GM20431 (cell line): ENCODE data around the gene NECAP2.
"Not testable (repeated sequence)": the region's sequence is repeated elsewhere in the genome, so short reads cannot be mapped to it uniquely, and the experiment has no call there.

Experiments used
- in situ Hi-C: fragments of 300-500 bp; cut with MseI, MboI; formaldehyde crosslinking; loops from one replicate; pipeline ENCODE4 v1.15.0; 2020; ENCODE audit warnings: low sequenced_read_pairs; ENCODE audit not compliant: unreplicated experiment

Gene NECAP2

DNA sequence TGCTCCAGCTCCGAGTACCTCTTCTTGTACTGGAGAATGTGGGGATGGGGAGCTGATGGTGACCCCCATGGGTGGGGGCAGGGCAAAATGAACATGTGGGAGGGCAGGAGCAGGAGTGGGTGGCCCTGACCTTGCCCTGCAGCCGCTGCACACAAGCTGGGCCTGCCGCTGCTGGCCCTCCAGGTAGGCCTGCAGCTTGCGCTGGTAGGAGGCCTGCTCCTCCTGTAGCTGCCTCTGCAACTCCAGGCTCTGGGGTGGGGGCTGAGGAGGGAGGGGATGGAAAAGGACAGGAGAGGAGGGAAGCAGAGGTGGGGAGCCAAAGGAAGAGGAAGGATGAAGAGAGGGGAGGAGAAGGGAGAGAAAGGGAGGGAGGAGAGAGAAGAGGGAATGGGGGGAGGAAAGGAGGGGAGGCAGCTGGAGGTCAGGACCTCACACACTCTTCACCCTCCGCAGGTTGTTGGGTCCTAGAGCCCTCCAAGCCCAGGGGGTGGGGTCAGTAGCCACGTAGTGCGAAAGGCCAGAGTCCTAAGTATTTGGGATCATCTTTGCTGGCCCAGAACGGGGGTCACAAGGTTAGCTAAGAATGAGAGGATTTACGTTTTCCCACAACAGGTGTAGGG is 50.6 kb downstream of the NECAP2 start:
- in situ Hi-C loops = no loop called here

DNA sequence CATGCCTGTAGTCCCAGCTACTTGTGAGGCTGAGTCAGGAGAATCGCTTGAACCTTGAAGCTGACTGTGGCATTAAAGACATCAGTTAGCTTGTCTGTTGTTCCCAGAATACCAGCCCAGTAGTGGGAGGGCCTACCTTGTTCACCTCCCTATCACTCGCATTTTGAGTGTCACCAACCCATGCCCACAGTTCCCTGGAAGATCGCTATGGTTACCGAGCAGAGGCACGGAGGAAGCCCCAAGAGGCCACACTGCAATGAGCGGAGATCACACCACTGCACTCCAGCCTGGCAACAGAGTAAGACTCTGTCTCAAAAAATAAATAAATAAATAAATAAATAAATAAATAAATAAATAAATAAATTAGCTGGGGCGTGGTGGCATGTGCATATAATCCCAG is 52.4 kb downstream of the NECAP2 start:
- in situ Hi-C loops = not testable (repeated sequence)

DNA sequence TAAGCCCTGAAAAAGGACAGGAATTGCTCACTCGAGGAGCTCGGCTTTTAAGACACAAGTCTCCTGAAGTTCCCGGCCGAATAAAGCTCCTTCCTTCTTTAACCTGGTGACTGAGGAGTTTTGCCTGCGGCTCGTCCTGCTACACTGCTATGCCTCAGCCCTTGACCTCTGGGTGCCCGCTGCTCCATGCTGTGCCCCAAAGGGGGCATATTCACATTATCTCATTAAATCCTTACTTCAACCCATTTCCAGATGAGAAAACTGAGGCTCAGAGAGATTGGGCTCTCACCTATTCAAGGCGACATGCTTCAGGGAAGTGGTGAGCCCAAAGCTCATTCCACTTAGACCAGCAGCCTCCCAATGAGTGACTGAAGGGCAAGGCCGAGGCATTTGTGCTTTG is 53.2 kb downstream of the NECAP2 start:
- in situ Hi-C loops = not testable (repeated sequence)

DNA sequence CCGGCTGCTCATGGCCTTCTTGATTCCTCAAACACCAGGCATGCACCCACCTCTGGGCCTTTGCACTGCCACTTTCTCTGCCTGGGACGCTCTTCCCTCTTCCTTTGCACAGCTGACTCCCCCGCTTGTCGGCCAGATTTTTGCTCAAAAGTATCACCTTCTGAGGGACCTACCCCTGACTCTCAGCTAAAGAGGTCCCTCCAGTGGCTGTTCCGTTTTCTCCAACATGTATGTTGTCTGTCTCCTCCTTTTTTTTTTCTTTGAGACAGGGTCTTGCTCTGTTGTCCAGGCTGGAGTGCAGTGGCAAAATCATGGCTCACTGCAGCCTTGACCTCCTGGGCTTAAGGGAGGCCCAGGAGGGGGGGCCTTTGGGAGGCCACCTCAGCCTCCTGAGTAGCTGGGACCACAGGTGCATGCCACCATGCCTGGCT is 57.0 kb downstream of the NECAP2 start:
- in situ Hi-C loops = not testable (repeated sequence)

DNA sequence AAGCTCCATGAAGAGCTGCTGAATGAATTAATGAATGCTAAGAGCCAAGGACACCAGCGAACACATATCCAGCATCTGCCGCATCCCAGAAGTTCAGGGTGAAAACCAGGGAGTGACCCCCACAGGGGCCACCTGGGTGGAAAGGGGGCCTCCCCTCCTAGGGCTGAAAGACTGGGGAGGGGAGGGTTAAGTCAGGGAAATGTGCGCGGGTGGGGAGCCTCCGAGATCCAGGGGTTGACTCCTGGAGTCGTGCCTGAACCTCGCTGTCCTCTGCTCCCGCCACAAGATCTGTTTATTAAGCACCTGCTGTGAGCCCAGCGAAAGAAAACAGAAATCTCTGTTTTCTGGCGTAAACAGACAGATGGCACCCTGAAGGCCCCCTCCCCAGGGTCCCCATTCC is 57.5 kb downstream of the NECAP2 start:
- in situ Hi-C loops = not testable (repeated sequence)

DNA sequence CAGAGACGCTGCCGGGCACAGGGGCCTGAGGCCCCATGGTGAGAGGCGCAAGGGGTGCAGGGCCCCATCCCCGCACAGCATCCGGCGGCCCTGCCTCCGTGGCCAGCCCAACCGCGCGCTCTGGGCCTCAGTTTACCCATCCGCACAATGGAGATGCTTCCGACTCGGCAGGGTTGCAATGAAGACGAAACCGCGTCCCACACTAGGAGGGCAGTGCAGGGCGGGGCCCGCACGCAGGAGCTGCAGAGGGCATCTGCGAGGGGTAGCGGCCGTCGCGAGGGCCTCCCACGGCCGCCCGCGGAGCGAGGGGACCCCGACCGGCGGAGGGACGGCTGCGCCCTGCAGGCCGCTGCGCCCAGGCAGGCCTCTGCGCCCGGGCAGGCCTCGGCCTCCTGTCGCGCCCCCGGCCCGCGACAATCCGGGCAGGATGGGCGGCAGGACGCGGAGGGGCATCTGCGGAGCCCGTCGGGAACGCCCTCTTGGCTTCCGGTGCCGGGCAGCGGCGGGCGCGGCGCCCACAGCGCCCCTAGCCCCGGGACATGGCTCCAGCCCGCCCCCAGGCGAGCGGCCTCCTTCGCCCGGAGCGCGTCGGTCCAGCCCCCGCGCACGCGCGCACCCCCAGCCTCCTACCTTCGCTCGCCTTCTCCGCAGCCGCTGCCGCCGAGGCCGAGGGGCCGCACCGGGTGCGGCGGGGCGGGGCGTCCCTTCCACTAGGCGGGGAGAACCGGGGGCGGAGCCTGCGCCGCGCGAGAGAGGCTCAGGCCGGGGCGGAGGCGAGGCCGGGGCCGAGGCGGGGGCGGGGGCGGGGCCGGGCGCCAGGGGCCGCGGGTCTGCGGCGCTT is 58.3 kb downstream of the NECAP2 start:
- in situ Hi-C loops = no loop called here

DNA sequence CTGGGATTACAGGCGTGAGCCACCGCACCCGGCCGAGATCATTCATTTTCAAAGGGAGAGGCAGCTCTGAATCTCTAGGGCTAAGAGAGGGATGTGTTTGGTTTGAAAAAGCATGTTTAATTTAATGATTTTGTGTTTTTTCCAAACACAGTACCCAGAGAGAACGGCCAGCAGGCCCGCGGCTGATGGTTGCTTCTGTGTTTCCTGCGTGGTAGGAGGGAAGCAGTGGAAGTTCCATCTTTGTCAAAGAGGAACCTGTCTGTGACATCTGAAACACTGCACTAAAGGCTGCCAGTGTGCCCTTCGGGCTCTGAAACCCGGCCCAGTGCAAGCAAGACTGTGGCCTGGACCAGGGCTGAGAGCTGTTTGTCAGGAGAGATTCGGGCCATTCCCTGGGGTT is 59.9 kb downstream of the NECAP2 start:
- in situ Hi-C loops = not testable (repeated sequence)

DNA sequence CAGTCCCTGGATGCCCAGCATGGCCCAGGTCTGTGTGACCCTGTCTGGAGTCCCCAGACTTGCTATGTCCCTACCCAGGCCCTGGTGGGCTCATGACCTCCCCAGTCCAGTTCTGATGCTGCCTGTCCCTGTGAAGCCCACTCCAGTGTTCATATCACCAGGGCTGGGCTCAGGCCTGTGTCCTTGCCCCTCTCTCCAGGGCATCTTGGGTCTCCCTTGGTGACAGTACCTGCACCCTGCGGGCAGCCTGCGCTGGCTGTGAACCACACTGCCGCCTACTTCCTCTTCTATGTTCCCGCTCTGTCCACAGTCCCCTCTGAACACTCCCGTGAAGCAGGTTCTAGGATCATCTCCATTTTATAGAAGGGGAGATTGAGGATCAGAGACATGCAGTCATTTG is 60.5 kb downstream of the NECAP2 start:
- in situ Hi-C loops = not testable (repeated sequence)

DNA sequence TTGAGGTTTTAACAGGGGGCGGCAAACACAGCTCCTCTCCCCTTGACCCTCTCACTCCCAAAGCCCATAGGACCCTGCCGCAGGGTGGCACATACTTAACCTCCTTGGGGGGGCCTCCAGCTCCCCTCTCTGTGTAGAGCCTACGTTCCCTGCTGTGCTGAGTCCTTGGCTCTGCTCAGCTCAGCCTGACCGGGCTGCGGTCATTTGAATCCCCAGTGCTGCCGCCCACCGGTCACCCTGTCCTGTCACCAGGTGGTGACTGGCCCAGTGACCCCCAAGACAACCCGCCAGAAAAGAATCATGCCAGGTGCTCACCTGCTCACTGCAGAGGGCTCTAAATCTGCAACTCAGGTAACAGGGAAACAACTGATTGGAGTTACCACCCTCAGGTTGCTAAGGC is 60.9 kb downstream of the NECAP2 start:
- in situ Hi-C loops = not testable (repeated sequence)

DNA sequence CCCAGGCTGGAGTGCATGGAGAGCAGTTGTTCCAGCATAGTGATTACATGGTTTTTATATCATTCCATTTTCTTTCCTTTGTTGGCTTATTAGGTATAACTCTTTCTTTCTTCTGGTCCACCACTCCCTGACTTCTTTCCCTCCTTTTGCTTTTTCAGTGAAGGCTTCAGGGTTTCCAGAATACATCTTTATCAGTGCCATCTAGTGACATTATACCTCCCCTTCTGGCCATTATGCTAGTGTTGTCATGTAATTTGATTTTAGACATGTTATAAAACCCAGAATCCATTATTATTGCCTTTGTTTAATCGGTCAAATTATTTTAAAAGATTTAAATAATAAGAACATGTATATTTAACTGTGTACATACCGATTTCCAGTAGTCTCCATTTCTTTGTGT is 63.0 kb downstream of the NECAP2 start:
- in situ Hi-C loops = no loop called here

DNA sequence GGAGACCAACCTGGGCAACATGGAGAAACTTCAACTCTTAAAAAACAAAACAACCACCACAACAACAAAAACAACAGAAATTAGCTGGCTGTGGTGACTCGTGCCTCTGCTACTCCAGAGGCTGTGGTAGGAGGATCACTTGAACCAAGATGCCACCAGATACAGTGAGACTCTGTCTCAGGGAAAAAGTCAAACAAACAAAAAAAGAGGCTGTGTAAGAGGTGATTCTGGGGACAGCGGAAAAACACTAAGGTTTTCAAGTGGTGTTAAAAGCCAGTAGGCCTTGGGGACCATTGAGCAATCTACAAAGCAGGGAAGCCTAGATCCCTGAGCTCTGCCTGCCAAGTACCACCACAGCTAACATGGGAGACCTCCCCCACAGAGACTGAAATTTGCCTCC is 65.3 kb downstream of the NECAP2 start:
- in situ Hi-C loops = not testable (repeated sequence)

DNA sequence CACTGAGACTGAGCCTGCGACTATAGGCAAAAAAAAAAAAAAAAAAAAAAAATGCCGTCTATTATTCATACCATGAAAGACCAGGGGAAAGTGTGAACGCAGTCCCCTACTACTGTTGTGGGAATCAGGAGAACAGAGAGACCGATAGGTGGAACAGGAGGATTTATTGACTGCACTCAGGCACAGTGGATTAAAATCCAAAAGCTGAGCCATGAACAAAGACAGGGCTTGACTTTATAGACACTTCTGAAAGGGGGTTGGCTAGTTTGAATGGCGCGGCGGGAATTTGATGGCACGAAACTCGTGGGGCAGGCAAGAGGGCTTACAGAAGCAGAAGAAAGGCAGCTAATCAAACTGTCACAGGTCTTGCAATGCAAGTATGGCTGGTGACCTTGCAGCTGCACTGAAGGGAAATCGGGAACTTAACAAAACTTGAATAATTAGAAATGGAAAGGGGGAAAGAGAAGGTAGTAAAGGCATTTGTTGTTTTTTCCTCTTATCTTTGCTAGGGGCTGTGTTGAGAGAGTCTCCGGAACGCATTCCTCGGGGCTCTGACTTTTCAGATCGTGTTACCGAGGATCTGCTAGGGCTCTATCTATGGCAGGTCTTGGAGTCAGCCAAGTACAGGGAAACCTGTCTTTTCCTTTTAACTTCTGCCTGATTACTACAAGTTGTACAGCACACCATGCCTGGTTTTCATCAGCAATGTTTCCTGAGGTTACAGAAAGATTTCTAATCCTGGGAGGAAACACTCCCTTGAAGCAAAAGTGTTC is 66.0 kb downstream of the NECAP2 start:
- in situ Hi-C loops = not testable (repeated sequence)

DNA sequence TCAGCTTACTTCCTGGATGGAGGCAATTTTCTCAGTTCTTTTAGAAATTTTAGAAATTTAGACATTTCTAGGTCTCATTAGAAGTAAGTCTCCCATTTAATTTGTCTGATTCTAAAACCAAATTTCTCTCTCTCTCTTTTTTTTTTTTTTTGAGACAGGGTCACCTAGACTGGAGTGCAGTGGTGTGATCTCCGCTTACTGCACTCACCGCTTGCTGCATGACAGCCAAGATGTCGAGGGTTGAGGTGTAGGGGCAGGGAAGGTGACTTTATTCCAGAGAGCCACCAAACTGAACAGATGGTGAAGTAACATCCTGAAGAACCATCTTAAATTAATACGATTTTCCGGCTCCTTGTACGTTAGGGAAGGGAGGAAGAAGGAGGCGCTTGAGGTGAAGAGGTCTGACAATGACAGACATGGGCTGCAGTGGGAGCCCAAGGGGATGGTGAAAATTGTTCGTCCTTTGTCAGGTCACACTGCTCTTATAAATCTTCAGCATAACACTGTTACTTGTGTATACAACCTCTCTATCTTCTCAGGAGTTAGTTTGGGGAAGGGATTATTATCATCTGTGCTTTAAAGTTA is 68.4 kb downstream of the NECAP2 start:
- in situ Hi-C loops = not testable (repeated sequence)
